ENCODE data around the gene STAMBP. TPM values are rescaled to one million over a fixed set of nuclear protein-coding genes. Genes with fewer than 3 reads are reported as not detected.

Gene STAMBP
- polyA plus RNA-seq, 3 donors = 26.0 to 40.8 (median 40.7) TPM

DNA sequence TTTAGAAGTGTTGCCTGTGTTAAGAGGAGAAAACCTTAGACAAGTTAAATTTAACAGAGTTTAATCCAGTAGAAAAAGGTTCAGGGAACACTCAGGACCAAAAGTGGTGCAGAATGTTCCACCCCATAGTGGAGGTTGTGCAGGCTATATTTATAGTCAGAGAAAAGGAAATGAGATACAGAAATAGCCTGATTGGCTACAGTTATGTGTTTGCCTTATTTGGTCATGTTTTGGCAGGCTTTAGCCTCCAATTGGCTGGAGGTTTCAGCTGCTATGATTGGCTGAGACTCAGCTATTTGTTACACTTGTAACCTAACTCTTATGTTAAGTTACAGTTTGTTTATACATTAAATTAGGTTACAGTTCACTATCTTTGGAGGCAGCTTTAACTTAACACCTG is 4.2 kb downstream of the STAMBP start:
- Histone ChIP-seq H3K4me2 (replicated peaks; ENCODE audit: extremely low read depth, low read length, poor library complexity, severe bottlenecking) (no peak overlapping the region), H3K27ac (ENCODE audit: low read depth in 1 of 2, low read length in 2 of 2) (no peak overlapping the region), H3K9ac (ENCODE audit: insufficient read depth, low read length, poor library complexity, severe bottlenecking) (no peak overlapping the region), H3K4me3 (replicated peaks in 1 of 3; ENCODE audit: low read depth in 2 of 3, low read length in 3 of 3) (no peak overlapping the region), H2AFZ (ENCODE audit: insufficient read depth, low read depth, low read length, poor library complexity, severe bottlenecking) (no peak overlapping the region), H3K9me3 (replicated peaks in 1 of 2; ENCODE audit: control insufficient read depth in 1 of 2, insufficient read depth in 1 of 2, low read length in 2 of 2) (no peaks in the 10 kb centered on the region), H3K36me3 (replicated peaks in 1 of 2; ENCODE audit: control insufficient read depth in 1 of 2, insufficient read depth in 2 of 2, low read length in 2 of 2) (peaks cover 34 to 53% of the 10 kb centered on the region in 2 donors), H3K79me2 (ENCODE audit: insufficient read depth, low read length) (peaks cover 44% of the 10 kb centered on the region), H3K4me1 (ENCODE audit: control insufficient read depth in 1 of 2, insufficient read depth in 2 of 2, low read length in 2 of 2) (peaks cover 17 to 29% of the 10 kb centered on the region in 2 donors), H4K20me1 (ENCODE audit: insufficient read depth, low read length) (no peaks in the 10 kb centered on the region), H3K27me3 (ENCODE audit: control insufficient read depth in 2 of 2, insufficient read depth in 2 of 2, low read length in 2 of 2) (no peaks in the 10 kb centered on the region)
- intact Hi-C loops (cut with micrococcal nuclease) = no loop called here
- Mint-ChIP-seq H3K36me3 (peaks cover 32 to 48% of the 10 kb centered on the region in 2 donors), H3K27ac (no peak overlapping the region), H3K4me3 (no peak overlapping the region), H3K9me3 (peaks cover 0 to 5% (median 0%) of the 10 kb centered on the region in 7 donors), H3K4me1 (peaks cover 25% of the 10 kb centered on the region), H3K27me3 (ENCODE audit: low read depth in 3 of 3) (no peaks in the 10 kb centered on the region)
- DNase-seq = no peak
- TF ChIP-seq, protein P1, sequence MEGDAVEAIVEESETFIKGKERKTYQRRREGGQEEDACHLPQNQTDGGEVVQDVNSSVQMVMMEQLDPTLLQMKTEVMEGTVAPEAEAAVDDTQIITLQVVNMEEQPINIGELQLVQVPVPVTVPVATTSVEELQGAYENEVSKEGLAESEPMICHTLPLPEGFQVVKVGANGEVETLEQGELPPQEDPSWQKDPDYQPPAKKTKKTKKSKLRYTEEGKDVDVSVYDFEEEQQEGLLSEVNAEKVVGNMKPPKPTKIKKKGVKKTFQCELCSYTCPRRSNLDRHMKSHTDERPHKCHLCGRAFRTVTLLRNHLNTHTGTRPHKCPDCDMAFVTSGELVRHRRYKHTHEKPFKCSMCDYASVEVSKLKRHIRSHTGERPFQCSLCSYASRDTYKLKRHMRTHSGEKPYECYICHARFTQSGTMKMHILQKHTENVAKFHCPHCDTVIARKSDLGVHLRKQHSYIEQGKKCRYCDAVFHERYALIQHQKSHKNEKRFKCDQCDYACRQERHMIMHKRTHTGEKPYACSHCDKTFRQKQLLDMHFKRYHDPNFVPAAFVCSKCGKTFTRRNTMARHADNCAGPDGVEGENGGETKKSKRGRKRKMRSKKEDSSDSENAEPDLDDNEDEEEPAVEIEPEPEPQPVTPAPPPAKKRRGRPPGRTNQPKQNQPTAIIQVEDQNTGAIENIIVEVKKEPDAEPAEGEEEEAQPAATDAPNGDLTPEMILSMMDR (IDR thresholded peaks at IDR 0.05) = no peak

DNA sequence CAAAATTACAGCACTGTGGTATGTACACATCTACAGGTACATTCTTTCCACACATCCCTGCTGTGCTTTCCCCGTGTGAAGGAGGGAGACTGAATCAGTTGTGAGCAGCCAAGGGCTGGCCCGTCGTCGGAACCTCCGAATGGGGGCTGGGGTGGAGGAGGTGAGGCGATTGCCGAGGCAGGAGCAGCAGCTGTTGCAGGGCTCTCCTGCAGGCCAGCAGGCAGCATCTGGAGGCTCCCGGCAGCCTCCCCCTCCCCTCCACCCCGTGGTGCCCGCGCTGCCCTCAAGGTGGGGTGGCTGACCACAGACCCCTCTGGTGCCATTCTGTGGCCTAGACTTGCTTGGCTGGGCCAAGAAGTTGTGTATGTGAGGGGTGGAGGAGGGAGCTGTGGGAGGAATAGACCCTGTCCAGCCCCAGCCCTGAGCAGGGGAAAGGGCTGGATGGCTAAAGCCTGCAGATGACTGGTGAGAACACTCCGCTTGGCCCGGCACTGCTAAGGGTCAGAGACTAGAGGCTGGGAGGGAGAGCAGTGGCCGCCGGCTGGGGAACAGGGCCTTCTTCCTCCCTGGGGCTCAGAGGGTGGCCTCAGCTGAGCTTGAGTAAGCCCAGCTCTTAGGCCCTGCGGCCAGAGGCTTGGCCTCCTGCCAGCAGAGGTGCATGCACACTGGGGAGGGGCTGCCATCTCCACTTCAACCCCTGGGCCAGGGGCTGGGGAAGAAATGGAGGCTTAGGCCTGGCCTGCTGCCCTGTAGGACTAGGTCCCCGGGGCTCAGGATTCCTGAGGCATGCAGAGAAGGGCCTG is 7.6 kb downstream of the STAMBP start:
- WGBS (ENCODE audit: insufficient coverage) = 93% methylated on average over 9 of the region's 17 CpGs
- TF ChIP-seq, protein P1 (IDR thresholded peaks at IDR 0.05) = no peak
- Mint-ChIP-seq H3K4me3 (no peak overlapping the region), H3K9me3 (peaks cover 0 to 5% (median 0%) of the 10 kb centered on the region in 7 donors), H3K27ac (peak overlapping the region in 2 of 7 donors; percentile 41 to 75), H3K27me3 (ENCODE audit: low read depth in 3 of 3) (no peaks in the 10 kb centered on the region), H3K36me3 (peaks cover 40 to 60% of the 10 kb centered on the region in 2 donors), H3K4me1 (peaks cover 21% of the 10 kb centered on the region)
- Histone ChIP-seq H3K4me1 (ENCODE audit: control insufficient read depth in 1 of 2, insufficient read depth in 2 of 2, low read length in 2 of 2) (peaks cover 11 to 17% of the 10 kb centered on the region in 2 donors), H3K27ac (ENCODE audit: low read depth in 1 of 2, low read length in 2 of 2) (peak overlapping the region in 1 of 2 donors; percentile 43), H3K36me3 (replicated peaks in 1 of 2; ENCODE audit: control insufficient read depth in 1 of 2, insufficient read depth in 2 of 2, low read length in 2 of 2) (peaks cover 39 to 56% of the 10 kb centered on the region in 2 donors), H3K27me3 (ENCODE audit: control insufficient read depth in 2 of 2, insufficient read depth in 2 of 2, low read length in 2 of 2) (no peaks in the 10 kb centered on the region), H4K20me1 (ENCODE audit: insufficient read depth, low read length) (peaks cover 5% of the 10 kb centered on the region), H2AFZ (ENCODE audit: insufficient read depth, low read depth, low read length, poor library complexity, severe bottlenecking) (no peak overlapping the region), H3K9me3 (replicated peaks in 1 of 2; ENCODE audit: control insufficient read depth in 1 of 2, insufficient read depth in 1 of 2, low read length in 2 of 2) (no peaks in the 10 kb centered on the region), H3K4me2 (replicated peaks; ENCODE audit: extremely low read depth, low read length, poor library complexity, severe bottlenecking) (no peak overlapping the region), H3K9ac (ENCODE audit: insufficient read depth, low read length, poor library complexity, severe bottlenecking) (no peak overlapping the region), H3K79me2 (ENCODE audit: insufficient read depth, low read length) (peaks cover 50% of the 10 kb centered on the region), H3K4me3 (replicated peaks in 1 of 3; ENCODE audit: low read depth in 2 of 3, low read length in 3 of 3) (no peak overlapping the region)
- intact Hi-C loops (cut with micrococcal nuclease) = no loop called here
- DNase-seq = no peak
